C4-2B (cell line): ENCODE measurements around the gene GPR42.

Source experiments
- H3K27ac ChIP-seq: fragments of 450-650 bp; 2 replicates; pipeline ENCODE4 v1.5.1; 2017
- CTCF ChIP-seq: fragments of 450-650 bp; conservative IDR thresholded peaks from 2 replicates; pipeline ENCODE4 v1.5.1; 2017; ENCODE audit warnings: mild to moderate bottlenecking
- ZFX ChIP-seq: fragments of 450-650 bp; IDR thresholded peaks from 2 replicates; pipeline ENCODE4 v1.6.1; 2017

The GPR42 gene, protein sequence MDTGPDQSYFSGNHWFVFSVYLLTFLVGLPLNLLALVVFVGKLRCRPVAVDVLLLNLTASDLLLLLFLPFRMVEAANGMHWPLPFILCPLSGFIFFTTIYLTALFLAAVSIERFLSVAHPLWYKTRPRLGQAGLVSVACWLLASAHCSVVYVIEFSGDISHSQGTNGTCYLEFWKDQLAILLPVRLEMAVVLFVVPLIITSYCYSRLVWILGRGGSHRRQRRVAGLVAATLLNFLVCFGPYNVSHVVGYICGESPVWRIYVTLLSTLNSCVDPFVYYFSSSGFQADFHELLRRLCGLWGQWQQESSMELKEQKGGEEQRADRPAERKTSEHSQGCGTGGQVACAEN

GRCh38 chr19:35370722-35371121, at the start of gene GPR42:
Gene GPR42 (plus strand): TSS chr19:35371068. CDS start chr19:35371360, 292 bp downstream.
- TF ChIP-seq ZFX (no peak), CTCF (no peak)
- no peak within 1 kb of the TSS for H3K27ac ChIP-seq

DNA sequence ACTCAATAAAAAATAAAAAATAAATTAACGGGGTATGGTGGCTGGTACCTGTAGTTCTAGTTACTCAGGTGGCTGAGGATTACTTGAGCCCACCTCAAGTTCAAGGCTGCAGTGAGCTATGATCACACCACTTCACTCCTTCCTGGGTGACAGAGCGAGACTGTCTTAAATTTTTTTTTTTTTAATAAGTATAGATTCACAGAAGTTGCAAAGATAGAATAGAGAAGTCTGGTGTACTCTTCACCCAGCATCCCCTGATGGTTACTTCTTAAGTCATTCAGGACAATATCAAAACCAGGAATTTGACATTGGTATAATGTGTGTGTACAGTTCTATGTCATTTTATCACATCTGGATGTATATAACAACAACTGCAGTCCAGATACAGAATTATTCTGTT, 49.6 kb upstream of the GPR42 start:
- no peak overlapping the region for H3K27ac ChIP-seq
- no peak for TF ChIP-seq ZFX
- TF ChIP-seq CTCF, result no peak

DNA sequence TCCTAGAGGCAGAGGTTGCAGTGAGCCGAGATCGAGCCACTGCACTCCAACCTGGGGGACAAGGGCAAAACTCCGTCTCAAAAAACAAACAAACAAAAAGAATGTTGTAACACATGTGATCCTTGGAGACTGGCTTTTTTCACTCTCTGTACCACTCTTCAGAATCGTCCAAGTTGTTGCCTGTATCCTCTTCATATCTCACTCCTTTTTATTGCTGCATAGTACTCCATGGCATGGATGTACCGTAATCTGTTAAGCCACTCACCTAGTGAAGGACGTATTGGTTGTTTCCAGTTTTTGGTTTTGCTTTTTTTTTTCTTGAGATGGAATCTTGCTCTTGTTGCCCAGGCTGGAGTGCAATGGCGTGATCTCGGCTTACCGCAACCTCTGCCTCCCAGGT, 48.9 kb upstream of the GPR42 start:
- no peak overlapping the region for H3K27ac ChIP-seq
- TF ChIP-seq ZFX, result no peak
- no peak for TF ChIP-seq CTCF

DNA sequence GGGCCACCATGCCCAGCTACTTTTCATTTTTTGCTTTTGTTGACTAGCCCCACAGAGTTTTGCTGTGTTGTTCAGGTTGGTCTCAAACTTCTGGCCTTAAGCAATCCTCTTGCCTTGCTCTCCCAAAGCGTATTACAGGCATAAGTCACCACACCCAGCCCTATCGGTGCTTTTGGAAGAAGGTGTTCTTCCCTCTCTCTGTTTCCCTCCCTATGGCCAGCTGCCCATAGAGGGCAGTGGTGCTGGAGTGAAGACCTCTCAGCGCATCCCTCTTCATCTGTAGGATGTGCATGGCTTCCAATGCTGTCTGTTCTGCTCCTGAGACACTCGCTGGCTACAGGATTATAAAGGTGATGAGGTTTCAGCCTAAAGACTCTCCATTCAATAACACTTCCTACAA, 43.2 kb upstream of the GPR42 start:
- no peak for TF ChIP-seq CTCF
- no peak for TF ChIP-seq ZFX
- no peak overlapping the region for H3K27ac ChIP-seq

DNA sequence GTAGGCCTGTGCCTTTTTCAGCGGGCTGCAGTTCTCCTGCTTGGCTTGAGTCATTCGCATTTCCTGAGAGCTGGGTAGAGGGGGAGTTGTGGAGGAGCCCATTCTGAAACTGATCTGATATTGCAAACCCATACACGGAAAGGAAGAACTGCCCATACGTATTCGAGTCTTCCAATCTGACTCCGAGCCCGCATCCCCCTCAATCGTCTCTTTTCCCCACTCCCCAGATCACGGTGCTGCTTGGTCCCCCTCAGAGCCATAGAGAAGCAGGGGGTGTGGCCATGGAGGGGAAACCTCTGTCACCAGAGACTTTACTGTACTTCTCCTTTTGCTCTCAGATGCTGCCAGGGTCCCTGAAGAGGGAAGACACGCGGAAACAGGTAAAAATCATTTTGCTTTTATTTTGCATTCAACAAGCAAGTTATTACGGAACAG, 42.0 kb upstream of the GPR42 start, which contains the start of gene CD22:
CD22 (plus strand) TSS at position 337 of the 435 bp plus-strand sequence. CDS start 2,854 bp downstream, outside the sequence.
- TF ChIP-seq CTCF (no peak), ZFX (no peak)
- no peak within 1 kb of the TSS for H3K27ac ChIP-seq

DNA sequence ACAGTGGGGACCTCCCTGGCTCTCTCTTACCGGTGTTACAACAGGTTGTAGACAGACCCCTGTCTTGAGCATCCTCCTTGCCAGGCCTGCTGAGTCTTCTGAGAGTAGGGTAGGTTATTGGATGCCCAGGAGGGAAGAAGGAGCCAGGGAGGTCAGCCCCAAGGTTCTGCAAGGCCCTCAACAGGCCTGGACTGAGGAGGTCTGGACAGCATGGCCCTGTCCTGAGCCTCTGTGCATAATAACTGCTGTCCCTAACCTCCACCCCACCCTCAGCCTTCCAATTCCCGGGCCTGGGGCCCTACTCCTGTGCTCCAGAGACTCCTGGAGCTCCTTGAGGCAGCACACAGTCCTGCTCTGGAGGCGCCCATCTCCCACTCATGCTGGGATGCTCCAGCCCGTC, 41.5 kb upstream of the GPR42 start:
- H3K27ac ChIP-seq, result no peak overlapping the region
- TF ChIP-seq CTCF, result no peak
- no peak for TF ChIP-seq ZFX

DNA sequence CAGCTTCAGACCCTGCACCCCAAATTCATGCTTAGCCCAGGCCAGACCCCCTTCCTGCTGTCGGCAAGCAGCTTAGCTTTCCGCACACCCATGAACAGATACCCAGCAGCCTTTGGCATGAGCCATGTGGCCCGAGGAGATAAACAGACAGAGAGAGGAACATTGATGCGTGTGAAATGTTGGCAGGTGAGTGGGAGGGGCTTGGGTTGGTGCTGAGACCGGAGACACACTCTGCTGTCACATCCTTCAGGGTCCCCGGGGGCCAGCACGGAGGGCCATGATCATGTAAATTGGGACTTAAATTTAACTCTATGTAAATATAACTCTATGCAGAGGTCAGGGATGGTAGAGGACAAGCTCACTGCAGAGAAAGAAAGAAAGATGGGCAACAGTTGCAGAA, 40.4 kb upstream of the GPR42 start:
- TF ChIP-seq CTCF, result no peak
- no peak for TF ChIP-seq ZFX
- no peak overlapping the region for H3K27ac ChIP-seq
